Inferior parietal cortex (tissue), 1 donor: ENCODE data around the gene TNPO3.

ENCODE experiments used
- DNase-seq: peaks from one replicate; pipeline ENCODE4 v3.0.0-alpha.2; 2016; ENCODE audit errors: extremely low spot score

TNPO3 gene

DNA sequence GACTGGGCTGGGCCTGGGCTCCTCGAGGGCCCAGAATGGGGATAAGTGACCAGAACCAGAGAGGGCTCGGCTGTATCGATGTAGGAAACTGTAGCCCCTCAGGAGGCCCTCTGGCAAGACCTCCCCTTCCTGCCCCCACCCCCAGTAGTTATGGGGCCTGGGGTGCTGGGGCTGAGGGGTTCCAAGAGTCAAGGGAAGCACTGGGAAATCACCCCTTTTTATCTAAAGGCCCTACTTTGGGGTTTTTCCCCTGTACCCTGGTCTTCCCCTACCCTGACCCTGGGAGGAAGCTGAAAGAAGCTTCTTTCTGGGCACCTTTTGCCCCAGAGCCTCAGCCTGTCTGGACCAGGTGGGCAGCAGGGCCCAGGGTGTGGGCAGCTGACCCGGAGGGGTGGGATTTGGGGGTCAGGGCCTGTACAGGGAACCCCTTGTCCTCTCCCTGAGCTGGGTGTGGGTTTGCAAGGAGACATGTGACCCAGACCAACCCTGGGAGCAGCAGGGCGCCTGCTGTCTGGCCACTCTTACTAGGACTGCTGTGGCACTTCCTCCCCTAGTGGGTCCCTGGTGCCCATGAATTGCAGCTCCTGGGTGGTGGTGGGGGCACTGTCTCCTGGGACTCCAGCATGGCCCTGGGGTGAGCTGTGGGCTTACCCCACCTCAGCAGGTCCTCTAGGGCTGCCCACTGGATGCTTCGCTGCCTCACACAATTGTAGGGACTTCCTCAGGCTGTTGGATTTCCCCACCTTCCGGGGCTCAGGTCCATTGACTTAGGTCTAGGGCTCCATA lies 115.6 kb downstream of the TNPO3 start:
- DNase-seq = no peak

DNA sequence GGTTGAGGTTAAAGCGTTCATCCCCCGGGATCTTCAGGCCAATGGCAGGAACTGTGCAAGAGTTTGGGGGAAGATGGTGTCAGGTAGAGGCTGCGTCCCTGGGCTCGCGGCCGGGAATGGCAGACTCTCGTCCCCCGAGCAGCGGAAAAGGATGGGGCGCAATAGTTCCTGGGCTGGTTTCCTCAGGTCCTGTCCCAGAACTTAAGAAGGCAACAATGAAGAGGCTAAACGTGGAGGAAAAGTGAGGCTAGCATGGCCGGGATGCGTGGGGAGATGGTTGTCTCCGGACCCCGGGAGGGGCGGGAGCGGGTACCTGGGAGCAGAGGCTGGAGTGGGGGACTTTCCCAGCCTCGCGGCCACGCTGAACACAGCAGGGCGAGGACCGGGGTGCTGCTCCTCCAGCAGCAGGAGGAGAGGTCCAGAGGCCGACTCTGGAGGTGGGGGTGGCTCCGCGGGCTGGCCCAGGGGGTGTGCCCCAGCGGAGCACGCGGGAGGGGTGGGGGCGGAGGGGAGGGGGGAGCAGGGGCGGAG lies 116.3 kb downstream of the TNPO3 start:
- no peak for DNase-seq

DNA sequence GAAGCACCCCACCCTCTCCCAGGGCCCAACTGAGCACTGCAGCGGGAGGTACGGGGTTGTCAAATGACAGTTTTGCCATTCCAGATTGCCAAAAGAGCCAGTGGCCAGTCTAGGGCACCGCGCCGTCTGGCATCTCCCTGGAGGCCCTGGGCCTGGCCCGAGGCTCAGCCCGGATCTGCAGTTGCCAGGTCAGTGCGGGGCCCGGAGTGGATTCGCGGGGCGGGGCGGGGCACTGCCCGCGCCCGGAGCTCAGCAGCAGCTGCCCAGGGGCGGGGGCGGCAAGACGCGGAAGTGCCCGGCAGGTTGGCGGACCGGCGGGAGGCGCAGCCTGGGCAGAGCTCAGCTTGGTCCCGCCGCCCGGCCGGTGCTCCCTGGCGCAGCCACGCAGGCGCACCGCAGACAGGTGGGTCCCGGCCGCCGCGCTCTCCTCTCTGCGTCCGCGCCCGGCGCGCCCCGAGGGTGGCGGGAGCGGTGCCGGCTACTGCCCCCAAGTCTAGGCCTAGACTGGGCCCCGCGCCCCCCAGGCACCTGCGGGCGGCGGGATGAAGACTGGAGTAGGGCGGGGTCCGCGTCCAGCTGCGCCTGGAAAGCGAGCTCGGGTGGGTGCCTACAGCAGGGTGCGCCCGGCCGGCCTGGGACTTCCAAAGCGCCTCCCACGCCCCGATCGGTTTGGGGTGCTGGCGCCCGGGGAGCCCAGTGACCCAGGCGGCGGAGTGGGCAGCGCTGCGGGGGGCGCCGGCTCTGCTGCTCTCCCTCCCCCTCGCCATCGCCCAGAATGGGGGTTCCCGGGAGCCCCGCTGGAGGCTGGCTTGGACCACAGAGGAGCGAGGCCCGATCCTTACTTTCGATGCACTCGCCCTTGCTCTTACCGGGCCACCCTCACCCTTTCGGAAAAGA lies 117.0 kb downstream of the TNPO3 start, which contains the start of gene IRF5:
TSS of gene IRF5 (plus strand) at position 281 of the 897 bp plus-strand sequence. CDS start 4,155 bp downstream, outside the sequence.
- no peak for DNase-seq

DNA sequence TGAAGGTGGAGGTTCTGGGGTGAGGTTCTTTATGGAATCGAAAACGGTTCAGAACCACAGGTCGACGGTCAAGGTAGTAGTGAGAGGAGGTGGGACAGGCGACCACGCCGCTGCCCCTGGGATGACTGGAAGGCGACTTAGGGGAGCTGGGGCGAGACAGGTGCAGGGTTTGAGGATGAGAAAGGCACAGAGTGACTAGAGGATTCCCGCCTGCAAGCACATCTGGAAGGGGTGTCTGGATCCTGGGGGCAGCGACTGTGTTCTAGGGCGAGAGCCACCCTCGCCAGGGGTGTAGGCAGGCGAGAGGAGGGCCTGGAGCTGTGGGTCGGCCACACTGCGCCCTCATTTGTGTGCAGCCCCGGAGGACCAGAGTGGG lies 117.7 kb downstream of the TNPO3 start:
- DNase-seq = no peak

DNA sequence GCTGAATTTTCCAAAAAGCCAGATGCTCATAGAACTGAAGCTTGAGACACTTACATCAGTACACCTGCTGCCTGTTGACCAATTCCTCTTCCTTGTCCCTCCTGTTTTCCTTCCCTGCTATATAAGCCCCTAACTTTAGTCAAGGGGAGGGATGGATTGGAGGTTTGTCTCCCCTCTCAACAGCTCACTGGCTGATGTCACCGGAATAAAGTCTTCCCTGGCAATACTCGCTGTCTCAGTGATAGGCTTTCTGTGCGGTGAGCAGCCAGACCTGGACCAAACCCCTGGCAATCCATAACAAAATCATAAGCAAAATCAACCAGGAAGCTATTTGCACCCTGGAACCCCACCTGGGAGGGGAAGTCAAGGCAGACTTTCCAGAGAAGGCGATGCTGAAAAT lies 118.1 kb downstream of the TNPO3 start:
- no peak for DNase-seq

DNA sequence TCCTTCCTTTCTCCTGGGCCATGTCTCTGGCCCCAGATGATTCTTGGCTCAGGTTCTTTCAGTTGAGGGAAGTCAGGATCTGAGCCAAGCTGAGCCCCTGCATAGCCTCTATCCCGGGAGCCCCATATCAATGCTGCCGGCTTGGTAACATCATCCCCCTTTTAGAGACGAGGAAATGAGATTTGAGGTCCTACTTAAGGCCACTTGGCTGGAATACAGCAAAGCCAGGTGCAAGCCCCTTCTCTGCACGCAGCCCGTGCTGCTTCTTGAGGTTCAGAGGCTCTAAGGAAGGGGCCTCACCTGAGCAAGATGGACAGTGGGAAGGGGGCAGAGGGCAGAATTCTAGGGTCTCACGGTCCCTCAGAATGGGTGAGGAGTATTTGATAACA lies 119.6 kb downstream of the TNPO3 start:
- no peak for DNase-seq

DNA sequence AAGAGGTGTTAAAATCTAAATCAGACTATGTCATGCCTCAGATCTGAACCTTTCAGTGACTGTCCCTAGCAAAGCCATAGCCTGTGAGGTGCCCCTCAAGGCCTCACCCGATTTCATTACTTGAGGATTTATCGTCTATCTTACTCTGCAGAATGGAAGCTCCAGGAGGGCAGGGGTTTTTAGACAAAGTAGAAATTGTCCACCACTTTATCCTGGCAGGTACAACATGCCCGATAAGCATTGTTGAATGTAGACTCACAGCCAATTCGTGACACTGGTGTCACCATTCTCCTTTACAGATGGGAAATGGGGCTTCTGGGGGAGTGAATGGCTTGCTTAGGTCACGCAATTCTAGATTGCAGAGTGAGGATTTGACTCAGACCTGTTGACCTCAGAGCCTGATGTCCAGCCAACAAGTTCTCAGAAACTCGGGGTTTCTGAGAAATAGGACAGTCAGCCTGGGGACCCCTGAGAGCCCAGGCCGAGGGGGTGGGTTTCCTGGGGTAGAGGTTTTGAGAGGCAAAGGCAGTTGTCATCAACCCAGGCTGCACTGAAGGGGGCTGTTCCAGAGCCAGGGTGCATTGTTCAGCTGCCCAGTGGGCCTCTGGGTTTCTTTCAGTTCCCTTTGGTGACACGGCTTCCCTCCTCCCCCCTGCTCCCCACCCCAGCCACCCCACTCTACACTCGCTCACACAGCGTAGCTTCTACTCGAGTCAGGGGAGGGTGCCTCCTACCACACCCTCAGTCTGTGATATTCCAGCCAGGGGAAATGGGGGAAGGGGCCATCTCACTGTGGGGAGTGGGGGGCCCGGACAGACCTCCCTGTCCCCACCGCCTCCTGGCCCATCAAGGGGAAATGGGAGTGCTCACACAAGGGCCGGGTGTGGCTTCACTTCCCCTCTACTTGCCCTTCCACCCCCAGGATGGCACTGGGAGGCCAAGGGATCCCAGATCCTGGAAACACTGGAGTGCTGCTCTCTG lies 120.3 kb downstream of the TNPO3 start:
- no peak for DNase-seq

DNA sequence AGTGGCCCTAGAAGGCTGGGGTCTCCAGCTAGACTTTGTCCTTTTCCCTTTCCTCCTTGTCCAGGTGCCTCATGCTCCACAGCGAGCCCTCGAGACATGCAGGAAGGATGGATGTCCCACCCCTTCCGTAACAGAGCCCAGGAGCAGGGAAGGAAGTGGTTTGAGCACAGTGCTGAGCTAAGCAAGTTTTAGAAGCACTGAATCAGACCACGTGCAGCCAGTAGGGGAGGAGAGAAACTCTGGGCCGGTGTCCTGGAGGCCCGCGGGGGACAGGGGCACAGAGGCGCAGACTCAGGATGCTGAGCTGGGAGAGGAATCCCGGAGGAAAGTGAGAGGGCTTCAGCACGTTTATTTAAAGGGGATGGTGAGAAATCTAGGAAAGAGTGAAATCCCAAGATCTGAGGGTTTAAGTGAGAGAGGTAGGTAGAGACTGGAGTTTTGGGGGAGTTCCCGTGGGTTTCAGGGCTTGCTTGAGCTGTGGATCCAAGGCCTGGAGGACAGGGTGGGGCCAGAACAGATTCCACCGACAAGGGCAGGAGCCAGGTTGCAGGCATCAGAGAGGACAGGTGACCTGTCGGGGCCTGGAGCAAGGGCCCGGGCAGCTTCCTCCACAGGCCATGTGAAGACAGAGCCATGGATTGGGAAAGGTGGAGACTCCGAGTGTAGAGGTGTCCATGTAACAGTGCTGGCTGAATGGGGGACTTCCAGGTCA lies 121.6 kb downstream of the TNPO3 start:
- peak; percentile 15 for DNase-seq

DNA sequence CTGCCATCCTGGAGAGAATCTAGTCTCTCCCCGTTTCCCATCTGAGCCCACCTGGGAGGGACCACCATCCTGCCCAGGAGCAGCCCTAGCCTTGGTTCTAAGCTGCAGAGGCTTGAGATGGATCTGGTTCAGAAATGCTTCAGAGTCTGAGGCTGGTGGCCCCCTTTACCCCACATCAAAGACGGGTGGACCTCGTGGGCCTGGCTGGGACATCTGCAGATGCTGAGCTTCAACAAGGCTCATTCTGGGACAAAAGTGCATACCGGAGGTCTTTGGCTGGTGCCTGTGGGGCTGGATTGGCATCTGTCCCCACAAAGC lies 122.1 kb downstream of the TNPO3 start:
- DNase-seq = no peak

DNA sequence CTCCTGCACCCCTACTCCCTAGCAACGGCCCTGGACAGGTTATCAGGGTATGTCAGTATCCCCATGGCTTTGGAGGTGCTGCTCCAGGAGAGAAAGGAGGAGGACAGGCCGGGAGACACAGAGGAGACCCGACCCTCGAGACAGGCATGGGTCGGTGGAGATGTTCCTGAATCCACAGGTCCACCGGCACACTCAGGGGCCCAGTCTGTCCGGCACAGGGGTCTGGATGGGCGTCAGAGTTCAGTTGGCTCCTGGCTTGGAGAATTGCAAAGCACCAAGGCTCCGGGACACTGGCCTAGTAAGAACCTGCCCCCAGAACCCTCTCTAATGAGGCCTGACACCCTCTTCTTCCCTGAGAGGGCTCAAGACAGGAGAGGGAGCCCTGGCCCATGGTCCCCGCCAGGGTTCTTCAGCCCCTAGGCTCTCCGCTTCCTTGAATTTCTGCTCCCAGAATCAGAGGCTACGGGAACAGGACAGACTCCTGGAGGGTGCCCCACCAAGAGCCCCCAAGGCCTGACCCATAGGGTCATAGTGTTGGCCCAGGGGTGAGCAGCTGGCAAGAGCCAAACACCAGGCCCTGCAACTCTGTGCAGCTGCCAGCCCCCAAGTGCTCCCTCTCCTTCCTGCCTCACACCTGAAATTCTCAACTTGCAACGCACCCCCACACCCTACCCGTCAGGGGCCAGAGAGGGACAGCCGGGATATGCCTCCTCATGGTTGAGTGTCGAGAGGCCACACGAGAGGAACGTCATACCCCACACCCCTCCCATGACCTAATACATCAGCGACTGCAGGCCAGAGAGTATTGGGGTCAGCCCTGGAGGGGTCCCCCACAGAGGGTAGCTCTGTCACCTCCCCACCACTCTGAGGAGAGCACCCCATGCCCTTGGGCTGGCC lies 122.7 kb downstream of the TNPO3 start:
- no peak for DNase-seq

DNA sequence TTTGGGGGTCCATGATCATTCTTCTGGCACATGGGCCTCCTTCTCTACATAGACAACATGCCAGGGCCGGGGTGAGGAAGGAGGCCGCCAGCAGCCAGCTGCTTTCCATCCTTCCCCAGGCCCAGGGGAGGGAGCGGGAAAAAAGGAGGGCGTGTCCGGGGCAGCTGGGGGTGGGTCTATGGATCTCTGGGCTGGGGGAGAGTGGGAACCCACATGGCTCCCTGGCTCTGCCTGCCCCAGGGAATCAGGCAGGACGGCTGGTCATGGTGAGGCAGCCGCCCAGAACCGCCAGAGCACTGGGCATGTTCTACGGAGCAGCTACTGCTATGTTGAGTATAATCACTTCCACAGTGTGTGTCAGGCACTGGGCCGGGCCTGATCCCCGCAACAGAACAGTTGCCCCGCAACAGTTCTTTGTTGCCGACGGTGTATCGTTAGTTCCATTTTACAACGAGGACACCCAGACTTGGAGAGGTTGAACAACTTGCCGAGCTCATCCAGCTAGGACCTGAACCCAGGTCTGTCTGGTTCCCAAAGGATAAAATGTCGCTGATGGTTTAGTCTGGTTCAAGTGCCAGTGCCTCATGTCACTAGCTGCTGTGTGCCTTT lies 123.6 kb downstream of the TNPO3 start:
- no peak for DNase-seq

DNA sequence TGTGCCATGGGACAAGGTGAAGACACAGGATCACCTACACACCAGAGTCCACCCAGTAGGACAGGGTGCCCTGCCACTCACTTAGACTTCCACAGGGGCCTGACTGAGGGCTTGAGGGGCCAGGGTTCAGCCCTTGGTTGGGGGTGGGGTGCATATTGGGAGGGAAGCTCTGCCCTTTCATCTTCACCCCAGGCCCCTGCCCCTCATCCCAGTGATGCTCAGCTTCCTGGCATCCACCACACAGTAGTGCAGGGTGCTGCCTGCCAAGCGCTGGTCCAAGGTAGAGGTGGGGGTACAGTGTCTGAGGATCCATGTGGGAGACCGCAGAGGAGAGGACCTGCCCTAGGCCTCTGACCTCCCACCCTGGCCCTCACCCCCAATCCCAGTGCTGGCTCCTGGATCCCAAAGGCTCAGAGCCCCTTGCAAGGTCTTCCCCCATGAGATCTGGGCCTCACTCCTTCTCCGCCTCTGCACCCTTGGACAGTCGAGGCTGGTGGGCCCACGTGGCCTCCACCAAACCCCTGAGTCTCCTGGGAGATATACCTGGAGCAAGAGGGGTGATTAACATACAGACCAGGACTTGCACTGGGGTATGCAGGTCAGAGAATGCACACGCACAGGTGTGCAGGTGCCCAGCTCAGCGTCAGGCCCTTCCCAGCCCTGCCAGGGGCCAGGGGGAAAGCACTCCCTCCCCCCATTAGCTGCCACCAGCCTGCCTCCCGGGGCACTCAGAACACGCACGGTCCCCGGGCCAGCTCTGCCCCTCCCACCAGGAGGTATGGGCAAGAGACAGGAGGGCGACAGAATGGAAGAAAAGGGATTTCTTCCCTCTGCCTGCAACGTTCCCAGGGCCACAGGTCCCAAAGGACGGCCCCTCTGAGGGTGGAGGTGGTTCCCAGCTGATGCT lies 125.8 kb downstream of the TNPO3 start:
- DNase-seq = no peak

DNA sequence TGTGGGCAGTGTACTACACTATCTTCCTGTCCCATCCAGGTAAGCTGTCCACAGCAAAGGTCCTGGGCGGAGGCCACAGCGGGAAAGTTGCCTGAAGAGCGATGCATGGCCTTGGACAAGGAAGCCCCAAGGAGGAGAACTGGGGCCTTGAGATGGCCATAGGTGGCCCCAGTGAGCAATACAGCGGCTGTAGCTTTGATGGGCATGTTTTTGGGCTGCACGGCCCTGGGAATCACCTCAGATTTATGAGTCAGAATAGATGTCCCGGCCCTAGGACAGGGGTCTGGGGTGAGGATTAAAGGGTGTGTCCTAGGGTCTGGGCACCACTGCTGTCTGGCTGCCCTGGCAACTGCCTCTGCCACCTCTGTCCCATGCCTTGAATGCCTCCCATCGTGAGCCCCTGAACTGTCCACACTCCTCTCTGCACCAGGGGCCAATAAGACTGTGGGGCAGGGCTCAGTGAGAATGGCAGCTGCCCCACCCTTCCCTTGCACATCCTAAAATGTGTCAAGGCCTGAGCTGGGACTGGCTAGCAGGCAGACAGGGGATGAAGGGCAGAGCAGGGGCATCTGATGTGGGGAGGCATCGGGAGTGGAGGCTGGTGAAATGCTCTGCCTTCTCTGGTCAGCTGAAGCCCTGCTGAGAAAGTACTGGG lies 126.6 kb downstream of the TNPO3 start:
- no peak for DNase-seq

DNA sequence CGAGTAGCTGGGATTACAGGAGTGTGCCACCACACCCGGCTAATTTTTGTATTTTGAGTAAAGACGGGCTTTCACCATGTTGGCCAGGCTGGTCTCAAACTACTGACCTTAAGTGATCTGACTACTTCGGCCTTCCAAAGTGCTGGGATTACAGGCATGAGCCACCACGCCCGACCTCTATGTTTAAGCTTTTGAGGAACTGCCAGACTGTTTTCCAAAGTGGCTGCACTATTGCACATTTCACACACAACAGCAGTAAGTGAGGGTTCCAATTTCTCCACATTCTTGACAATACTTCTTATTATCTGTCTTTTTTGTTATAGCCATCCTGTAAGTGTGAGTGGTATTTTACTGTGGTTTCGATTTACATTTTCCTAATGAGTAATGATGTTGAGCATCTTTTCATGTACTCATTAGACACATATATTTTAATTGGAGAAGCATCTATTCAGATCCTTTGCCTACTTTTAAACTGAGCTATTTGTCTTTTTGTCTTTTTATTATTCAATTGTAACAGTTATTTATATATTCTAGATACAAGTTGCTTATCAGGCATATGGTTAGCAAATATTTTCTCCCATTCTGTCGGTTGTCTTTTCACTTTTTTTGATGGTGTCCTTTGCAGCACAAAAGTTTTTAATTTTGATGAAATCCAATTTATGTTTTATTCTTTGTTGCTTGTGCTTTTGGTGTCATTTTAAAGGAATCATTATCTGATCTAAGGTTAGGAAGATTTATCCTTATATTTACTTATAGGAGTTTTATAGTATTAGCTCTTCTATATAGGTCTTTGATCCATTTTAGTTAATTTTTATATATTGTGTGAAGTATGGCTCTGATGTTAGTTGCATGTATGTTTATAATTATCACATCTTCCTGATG lies 130.0 kb downstream of the TNPO3 start:
- DNase-seq = no peak

DNA sequence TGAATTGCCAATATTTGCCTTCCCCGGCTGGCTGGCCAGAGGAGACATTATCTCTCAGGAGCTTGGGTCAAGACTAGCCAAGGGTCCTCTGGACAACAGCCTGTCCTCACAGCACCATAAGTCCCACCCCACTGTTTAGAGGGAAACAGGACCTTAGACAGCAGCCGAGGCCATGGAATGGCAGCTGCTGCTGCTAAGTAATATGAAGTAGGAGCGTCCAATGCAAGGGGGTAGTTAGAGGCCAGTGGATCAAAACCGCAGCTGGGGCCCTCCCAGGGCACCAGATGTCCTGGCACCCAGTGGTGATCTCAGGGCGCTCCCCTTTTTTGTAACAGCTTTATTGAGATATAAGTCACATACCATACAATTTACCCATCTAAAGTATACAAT lies 131.5 kb downstream of the TNPO3 start:
- DNase-seq = no peak

DNA sequence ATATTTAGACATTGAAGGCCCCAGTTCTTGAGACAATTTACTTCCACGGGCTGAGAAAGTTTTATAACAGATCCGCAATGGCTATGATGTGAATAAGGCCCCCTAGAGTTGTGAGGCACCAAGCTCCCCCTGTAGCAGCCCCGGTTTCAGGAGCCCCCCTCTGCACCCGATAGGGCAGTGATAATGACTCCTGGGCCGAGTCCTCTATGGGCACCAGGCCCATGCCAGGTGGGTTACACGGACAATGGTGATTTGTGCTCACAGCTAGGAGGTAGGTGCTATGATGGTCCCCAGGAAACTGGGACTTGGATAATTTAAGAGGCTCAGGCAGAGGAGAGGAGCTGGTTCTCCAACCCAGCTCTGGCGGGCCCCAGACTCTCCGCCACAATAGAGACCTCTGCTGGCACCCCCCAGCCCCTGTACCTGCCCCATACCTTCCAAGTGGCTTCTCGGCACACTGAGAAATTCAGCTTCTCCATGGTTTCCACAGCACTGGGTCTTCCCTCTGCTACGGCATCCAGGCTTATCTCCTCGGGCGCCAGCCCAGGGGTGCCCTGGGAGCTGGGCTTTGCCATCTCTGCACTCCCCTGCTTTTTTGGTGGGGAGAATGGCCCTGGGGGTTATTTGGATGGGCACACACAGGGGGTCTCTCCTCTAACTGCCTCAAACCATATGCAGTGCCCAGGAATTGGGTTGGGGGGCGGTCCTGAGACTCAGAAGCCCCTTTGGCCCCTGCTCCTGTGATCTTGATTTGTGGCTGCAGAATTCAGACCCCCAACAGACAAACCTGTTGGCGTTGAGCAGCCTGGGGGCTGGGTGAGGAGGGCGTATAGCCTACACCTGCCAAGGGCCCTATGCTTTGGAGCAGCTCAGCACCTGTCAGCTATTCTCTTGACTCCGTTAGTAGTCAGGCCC lies 132.2 kb downstream of the TNPO3 start:
- no peak for DNase-seq
